Right lobe of liver (tissue), 4 donors: ENCODE measurements around the gene NOXRED1.

Experiments used
- POLR2A ChIP-seq: fragments of 450-650 bp; IDR thresholded peaks from one replicate; pipeline ENCODE4 v1.6.1; 2017; ENCODE audit warnings: antibody characterized with exemption, mild to moderate bottlenecking
- TF ChIP-seq, protein P1 (sequence below), 4 donors: fragments of 200-600 bp in 3 of 4; fragments of 450-650 bp in 1 of 4; IDR thresholded peaks; one replicate each; pipeline versions ENCODE4 v1.5.1 to v1.8.0; 2016 to 2022; ENCODE audit warnings: antibody characterized with exemption in 4 of 4, mild to moderate bottlenecking in 2 of 4
- donor health status: DM: no; HTN: no; CAD: no.
- donor health status: DM: no; HTN: no; CAD: no.
- donor health status: DM: no; HTN: yes; CAD: no.

DNA sequence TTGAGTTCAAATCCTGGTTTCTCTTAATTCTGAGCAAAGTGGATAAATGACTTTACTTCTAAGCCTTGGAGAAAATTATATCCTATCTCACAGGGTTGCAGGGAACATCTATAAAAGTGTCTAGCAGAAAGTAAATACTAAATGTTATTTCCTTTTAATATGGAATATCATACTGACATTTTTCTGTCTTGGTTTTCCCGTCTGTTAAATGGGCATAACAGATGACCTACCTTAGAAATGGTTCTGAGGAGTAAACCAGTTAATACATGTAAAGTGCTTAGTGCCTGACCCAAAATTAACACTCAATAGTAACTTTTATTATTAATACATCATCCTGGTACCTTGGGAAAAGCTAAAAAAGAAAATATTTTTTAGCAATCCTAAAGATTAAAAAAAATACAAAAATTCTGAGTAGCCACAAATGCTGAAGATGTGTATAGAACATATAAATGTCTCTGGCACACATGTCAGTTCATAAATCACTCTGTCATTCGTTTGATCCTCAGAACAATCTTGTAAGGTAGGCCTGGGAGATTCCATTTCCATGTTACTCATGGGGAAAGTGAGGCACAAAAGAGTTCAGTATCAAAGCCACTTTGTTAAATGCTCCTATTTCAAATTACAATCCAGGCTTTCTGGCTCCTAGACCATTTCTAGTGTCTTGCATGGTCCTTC is 32.8 kb upstream of the NOXRED1 start:
- no peak for TF ChIP-seq POLR2A
- TF ChIP-seq, protein P1, sequence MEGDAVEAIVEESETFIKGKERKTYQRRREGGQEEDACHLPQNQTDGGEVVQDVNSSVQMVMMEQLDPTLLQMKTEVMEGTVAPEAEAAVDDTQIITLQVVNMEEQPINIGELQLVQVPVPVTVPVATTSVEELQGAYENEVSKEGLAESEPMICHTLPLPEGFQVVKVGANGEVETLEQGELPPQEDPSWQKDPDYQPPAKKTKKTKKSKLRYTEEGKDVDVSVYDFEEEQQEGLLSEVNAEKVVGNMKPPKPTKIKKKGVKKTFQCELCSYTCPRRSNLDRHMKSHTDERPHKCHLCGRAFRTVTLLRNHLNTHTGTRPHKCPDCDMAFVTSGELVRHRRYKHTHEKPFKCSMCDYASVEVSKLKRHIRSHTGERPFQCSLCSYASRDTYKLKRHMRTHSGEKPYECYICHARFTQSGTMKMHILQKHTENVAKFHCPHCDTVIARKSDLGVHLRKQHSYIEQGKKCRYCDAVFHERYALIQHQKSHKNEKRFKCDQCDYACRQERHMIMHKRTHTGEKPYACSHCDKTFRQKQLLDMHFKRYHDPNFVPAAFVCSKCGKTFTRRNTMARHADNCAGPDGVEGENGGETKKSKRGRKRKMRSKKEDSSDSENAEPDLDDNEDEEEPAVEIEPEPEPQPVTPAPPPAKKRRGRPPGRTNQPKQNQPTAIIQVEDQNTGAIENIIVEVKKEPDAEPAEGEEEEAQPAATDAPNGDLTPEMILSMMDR (IDR thresholded peaks at IDR 0.05): no peak
